CD1c-positive myeloid dendritic cell (primary cell): ENCODE data around the gene IQGAP2.
"Not testable (repeated sequence)": the region's sequence is repeated elsewhere in the genome, so short reads cannot be mapped to it uniquely, and the experiment has no call there.

Experiments
- DNase-seq: peaks from one replicate; pipeline ENCODE4 v3.0.0-alpha.2; 2016; ENCODE audit errors: extremely low spot score

The IQGAP2 gene

GRCh38 chr5:76718381-76718832, 315.3 kb downstream of the IQGAP2 start:
- DNase-seq = no peak

GRCh38 chr5:76718880-76719279, 315.8 kb downstream of the IQGAP2 start:
- no peak for DNase-seq

GRCh38 chr5:76720988-76721569, 318.0 kb downstream of the IQGAP2 start:
- peak; percentile 77 for DNase-seq

- DNase-seq = no peak
Observed at GRCh38 chr5:76723266-76723665, 320.2 kb downstream of the IQGAP2 start.

- DNase-seq = no peak
Observed at GRCh38 chr5:76723906-76724305, 320.8 kb downstream of the IQGAP2 start.

- peak; percentile 21 for DNase-seq
Observed at GRCh38 chr5:76724871-76725270, 321.8 kb downstream of the IQGAP2 start.

- DNase-seq = no peak
Observed at GRCh38 chr5:76728965-76729364, 325.9 kb downstream of the IQGAP2 start.

GRCh38 chr5:76729373-76730290, 326.5 kb downstream of the IQGAP2 start:
- no peak for DNase-seq

GRCh38 chr5:76732405-76733048, 329.4 kb downstream of the IQGAP2 start:
- no peak for DNase-seq

GRCh38 chr5:76733049-76733417, 329.9 kb downstream of the IQGAP2 start:
- no peak for DNase-seq

GRCh38 chr5:76735762-76736545, 332.9 kb downstream of the IQGAP2 start:
- DNase-seq = no peak

- DNase-seq = no peak
Observed at GRCh38 chr5:76736679-76737556, 333.8 kb downstream of the IQGAP2 start.

- no peak for DNase-seq
Observed at GRCh38 chr5:76737846-76738245, 334.8 kb downstream of the IQGAP2 start.

GRCh38 chr5:76741506-76741905, 338.4 kb downstream of the IQGAP2 start:
- DNase-seq = not testable (repeated sequence)

- no peak for DNase-seq
Observed at GRCh38 chr5:76742583-76742982, 339.5 kb downstream of the IQGAP2 start.

GRCh38 chr5:76744632-76745031, 341.5 kb downstream of the IQGAP2 start:
- DNase-seq = no peak

- DNase-seq = no peak
Observed at GRCh38 chr5:76745670-76746069, 342.6 kb downstream of the IQGAP2 start.

- no peak for DNase-seq
Observed at GRCh38 chr5:76746677-76747076, 343.6 kb downstream of the IQGAP2 start.

GRCh38 chr5:76747706-76748105, 344.6 kb downstream of the IQGAP2 start:
- DNase-seq = no peak

GRCh38 chr5:76751291-76751690, 348.2 kb downstream of the IQGAP2 start:
- no peak for DNase-seq

GRCh38 chr5:76754668-76755078, 351.6 kb downstream of the IQGAP2 start:
- no peak for DNase-seq
